Fibroblast of upper back skin (primary cell): ENCODE data around the gene FBXL14.
"Not testable (repeated sequence)": the region's sequence is repeated elsewhere in the genome, so short reads cannot be mapped to it uniquely, and the experiment has no call there.

Experiments
- DNase-seq: peaks from one replicate; pipeline ENCODE4 v3.0.0-alpha.2; 2013

Gene FBXL14

GRCh38 chr12:1566449-1567135 lies 27.8 kb downstream of the FBXL14 start:
- no peak for DNase-seq

DNA sequence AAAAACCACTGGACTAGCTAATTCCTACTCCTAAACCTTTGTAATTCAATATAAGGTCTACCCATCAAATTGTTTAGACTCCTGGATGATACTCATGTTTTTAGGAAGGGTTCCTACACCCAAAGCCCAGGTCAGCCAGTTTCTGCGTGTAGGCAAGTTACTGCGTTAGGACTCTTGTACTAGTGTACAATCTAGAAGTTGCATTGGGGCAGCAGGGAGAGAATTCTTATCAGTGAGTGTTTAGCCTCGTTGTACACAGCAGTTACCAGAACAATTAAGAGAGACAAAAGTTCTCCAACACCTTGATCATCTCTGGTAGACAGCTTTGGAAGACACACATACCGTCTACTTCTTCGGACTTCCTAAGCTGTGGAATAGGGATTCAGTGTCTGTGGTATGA lies 29.2 kb downstream of the FBXL14 start:
- DNase-seq, result no peak

DNA sequence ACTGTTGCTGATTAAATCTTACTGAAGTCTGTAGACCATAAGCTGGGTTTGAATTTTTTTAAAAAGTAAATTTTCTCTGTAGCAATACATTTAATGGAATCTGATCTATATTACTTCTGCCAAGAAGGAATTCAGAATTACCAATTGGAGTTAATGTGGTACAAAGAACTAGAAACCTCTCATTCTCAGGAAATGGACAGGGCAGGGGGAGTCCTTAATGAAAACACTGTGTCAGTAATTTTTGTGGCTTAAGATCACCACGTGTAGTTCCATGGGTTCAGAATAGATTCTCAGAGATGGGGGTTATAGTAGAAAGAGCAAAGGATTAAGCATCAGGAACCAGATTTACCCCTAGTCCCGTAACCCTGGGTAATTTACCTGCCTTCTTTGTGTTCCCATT lies 30.3 kb downstream of the FBXL14 start:
- DNase-seq, result peak; percentile 67

DNA sequence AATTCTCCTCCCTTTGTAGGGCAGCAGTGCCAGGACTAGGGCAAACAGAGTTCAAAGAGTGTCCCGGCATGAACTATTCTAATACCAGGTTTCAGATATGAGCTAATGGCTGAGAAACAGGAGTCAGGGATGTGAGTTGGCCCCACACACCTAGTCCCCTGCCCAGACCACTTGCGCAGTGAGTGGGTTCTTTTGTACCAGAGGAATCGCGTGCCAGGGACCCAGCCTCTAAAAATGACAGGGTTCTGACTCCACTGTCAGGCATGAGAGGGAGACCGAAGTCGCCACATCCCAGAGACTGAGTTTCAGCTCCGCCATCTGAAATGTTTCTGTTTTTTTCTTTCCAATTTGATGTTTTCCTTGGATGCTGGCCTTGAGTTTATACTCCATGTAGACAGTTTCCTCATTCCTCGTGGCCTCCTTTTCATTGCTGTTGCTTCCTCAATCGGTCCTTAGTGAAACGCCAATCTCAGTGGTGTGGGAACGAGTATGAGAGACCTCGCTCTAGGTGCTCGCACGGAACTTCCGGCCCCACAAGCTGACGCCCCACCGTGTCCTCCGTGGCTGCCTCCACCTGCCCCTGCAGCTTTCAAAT lies 31.5 kb downstream of the FBXL14 start:
- DNase-seq, result peak; percentile 32

GRCh38 chr12:1560704-1561103 lies 33.7 kb downstream of the FBXL14 start:
- no peak for DNase-seq

- peak; percentile 16 for DNase-seq
Observed at GRCh38 chr12:1559676-1560091, 34.7 kb downstream of the FBXL14 start.

DNA sequence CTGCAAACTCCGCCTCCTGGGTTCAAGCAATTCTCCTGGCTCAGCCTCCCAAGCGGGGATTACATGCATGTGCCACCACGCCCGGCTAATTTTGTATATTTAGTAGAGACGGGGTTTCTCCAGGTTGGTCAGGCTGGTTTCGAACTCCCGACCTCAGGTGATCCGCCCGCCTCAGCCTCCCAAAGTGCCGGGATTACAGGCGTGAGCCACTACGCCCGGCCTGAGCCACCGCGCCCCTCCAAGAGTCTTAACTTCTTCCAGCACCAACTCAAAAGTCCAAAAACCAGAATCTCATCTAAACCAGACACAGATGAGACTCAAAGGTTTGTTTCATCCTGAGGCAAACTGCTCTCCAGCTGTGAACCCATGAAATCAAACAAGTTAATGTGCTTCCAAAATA lies 36.3 kb downstream of the FBXL14 start:
- DNase-seq, result not testable (repeated sequence)

GRCh38 chr12:1553987-1554982 lies 40.1 kb downstream of the FBXL14 start:
- DNase-seq, result no peak

DNA sequence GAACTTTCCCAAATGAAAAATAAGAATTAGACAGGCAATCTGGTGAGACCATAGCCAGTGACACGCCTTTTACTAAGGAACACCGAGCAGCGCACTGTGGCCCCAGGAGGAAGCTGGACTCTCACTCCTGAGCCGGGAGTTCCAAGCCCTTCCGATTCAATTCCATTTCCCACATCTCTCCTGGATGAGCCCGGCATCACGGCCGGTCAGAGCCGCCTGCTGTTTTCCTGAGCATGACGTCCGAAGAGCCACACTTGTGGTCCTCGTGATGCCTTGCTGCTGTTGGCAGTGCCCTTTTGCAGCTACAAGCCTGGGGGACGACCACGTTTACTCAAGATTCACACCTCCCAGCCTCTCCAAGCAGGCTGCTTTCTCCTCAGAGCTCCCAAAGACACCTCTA lies 40.8 kb downstream of the FBXL14 start:
- no peak for DNase-seq

DNA sequence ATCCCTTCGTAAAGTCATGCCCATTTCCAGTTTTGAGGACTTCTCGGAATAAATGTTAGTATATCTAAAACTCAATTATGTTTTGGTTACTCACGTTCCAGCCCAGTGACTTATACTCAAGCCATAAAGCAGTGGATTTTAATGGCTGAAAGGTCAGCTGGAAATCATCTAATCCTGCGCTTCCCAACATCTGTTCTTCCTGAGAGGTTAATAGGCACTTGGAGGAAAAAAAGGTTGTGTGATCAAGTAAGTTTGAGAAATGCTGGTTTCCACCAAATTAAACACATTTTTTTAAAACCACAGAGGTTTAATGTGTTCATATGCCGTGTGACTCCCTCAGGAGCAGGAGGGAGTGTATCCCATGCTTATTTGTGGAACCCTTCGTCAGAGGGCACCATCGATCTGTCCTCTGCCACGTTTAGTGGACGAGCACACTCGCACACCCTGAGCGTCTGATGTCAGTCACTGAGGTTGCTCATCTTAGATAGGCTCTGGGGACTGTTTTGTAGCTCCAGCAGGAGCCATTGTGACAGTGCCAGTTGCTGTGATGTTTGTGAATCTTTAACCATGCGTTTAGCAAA lies 41.4 kb downstream of the FBXL14 start:
- peak; percentile 77 for DNase-seq

GRCh38 chr12:1552171-1552570 lies 42.2 kb downstream of the FBXL14 start:
- DNase-seq, result no peak

DNA sequence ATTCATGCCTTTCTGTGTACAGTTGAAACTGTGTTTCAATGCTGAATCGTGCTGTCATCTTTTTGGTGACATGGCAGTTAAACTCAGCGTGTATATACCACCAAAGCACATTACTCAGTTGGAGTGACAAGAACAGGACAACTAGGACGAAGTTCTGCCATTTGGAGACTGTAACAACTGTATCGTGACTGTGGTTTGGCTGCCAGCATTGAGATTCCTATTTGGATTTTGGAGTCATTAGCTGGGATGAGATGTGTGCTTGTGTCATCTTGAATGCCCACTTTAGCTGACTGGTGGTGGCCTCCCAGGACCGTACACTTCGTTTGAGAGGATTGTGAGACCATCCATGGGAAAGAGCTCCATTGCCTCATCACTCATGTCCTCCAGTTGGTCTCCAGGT lies 42.9 kb downstream of the FBXL14 start:
- DNase-seq, result no peak

- DNase-seq, result no peak
Observed at GRCh38 chr12:1546931-1547640, 47.3 kb downstream of the FBXL14 start.

DNA sequence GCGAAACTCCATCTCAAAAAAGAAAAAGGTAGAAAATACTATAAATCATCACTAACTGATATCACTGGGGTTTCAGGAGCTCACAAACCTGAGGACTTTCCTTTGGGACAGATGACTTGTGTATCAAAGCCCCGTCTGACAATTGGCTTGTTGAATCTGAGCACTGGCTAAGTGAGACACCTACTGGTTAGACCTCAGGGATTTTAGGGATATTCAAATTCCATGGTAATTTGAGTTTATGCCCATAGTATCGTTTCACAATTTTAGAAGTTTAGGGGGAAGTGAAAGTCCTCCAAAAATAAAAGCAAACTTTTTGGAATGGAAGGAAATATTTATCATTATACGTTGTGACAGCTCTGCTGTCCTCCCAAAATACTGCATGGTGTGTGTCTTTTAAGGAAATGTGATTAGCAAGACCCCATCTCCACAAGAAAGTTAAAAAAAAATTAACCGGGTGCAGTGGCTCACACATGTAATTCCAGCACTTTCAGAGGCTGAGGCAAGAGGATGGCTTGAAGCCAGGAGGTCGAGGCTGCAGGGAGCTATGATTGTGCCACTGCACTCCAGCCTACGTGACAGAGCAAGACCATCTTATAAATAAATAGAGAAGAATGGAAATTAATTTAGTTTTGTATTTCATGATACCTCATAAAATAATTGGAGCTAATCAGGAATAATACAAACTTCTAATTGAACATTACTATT lies 49.2 kb downstream of the FBXL14 start:
- peak; percentile 42 for DNase-seq

- DNase-seq, result no peak
Observed at GRCh38 chr12:1542599-1542998, 51.8 kb downstream of the FBXL14 start.

DNA sequence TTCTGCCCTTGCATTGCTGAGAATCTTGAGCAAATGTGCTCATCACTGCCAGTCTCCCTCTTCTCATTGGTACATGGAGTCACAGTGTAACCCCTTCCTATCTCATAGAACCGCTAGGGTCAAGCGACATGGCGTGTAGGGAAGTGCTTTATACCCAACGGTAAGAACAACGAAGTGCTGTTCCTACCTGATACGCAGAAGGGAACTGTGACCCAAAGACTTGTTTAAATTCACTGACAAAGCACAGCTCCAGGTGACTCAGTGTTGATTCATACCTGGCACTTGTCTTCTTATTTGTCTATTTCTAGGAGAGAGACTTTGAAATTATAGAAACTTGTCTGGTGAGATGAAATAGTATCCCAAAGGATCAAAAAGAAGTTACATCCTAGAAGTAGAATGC lies 53.7 kb downstream of the FBXL14 start:
- DNase-seq, result peak; percentile 19

GRCh38 chr12:1539135-1539534 lies 55.2 kb downstream of the FBXL14 start:
- DNase-seq, result no peak

GRCh38 chr12:1536817-1537216 lies 57.6 kb downstream of the FBXL14 start:
- DNase-seq, result no peak

GRCh38 chr12:1534748-1535147 lies 59.6 kb downstream of the FBXL14 start:
- no peak for DNase-seq

GRCh38 chr12:1533602-1534304 lies 60.6 kb downstream of the FBXL14 start:
- peak; percentile 51 for DNase-seq

- no peak for DNase-seq
Observed at GRCh38 chr12:1533205-1533601, 61.2 kb downstream of the FBXL14 start.
